HepG2 (cell line): ENCODE results near the gene DGAT2. TPM values are rescaled to one million over a fixed set of nuclear protein-coding genes. Genes with fewer than 3 reads are reported as not detected.

Experiments
- AKAP8 ChIP-seq: sonication (generic); formaldehyde crosslinking; IDR thresholded peaks from 2 replicates; pipeline ENCODE4 v1.5.1; 2020; ENCODE audit warnings: mild to moderate bottlenecking, missing genetic modification reagents
- BCL6 ChIP-seq: IDR thresholded peaks from 2 replicates; pipeline ENCODE4 v1.6.1; 2016; ENCODE audit warnings: missing genetic modification reagents, missing compliant biosample characterization
- DPF2 ChIP-seq: sonication (generic); formaldehyde crosslinking; IDR thresholded peaks from 2 replicates; pipeline ENCODE4 v1.4.0; 2020; ENCODE audit warnings: mild to moderate bottlenecking, low read depth, missing genetic modification reagents, borderline replicate concordance
- FOXM1 ChIP-seq: sonication (generic); formaldehyde crosslinking; IDR thresholded peaks from 2 replicates; pipeline ENCODE4 v1.5.0; 2020; ENCODE audit warnings: missing genetic modification reagents
- MEIS1 ChIP-seq: sonication (generic); formaldehyde crosslinking; IDR thresholded peaks from 2 replicates; pipeline ENCODE4 v1.9.0; 2021; ENCODE audit warnings: mild to moderate bottlenecking, missing genetic modification reagents, moderate library complexity, borderline replicate concordance
- PPARG ChIP-seq: conservative IDR thresholded peaks from 2 replicates; pipeline ENCODE4 v1.6.1; 2016; ENCODE audit warnings: missing biosample characterization, missing genetic modification reagents
- PRPF4 ChIP-seq: fragments of 200-400 bp; formaldehyde crosslinking; IDR thresholded peaks from 2 replicates; pipeline ENCODE4 v1.6.1; 2016; ENCODE audit warnings: low read length, low read depth; ENCODE audit not compliant: poor library complexity, severe bottlenecking
- REPIN1 ChIP-seq: sonication (generic); formaldehyde crosslinking; IDR thresholded peaks from 2 replicates; pipeline ENCODE4 v1.8.0; 2022; ENCODE audit warnings: missing genetic modification reagents, low read depth, mild to moderate bottlenecking, borderline replicate concordance
- RFX1 ChIP-seq: fragments of 450-650 bp; IDR thresholded peaks from 2 replicates; pipeline ENCODE4 v1.6.1; 2017
- SP1 ChIP-seq, 2 experiments: fragments of 450-650 bp in 1 of 2; sonication (generic) in 1 of 2; formaldehyde crosslinking in 1 of 2; IDR thresholded peaks; 2 replicates each; pipeline versions ENCODE4 v1.4.0 to v1.6.1; 2016 to 2020; ENCODE audit warnings: missing genetic modification reagents in 1 of 2
- TCF12 ChIP-seq, 2 experiments: fragments of 450-650 bp in 1 of 2; sonication (generic) in 1 of 2; formaldehyde crosslinking in 1 of 2; IDR thresholded peaks; 2 replicates each; pipeline versions ENCODE4 v1.6.1 to v1.8.0; 2017 to 2022; ENCODE audit warnings: antibody characterized with exemption in 1 of 2, mild to moderate bottlenecking in 1 of 2, missing genetic modification reagents in 1 of 2, moderate library complexity in 1 of 2
- U2AF1 ChIP-seq: fragments of 200-400 bp; formaldehyde crosslinking; optimal IDR thresholded peaks from 2 replicates; pipeline ENCODE3; 2017; ENCODE audit warnings: mild to moderate bottlenecking, low read depth, low read length
- ZMYM2 ChIP-seq: sonication (generic); formaldehyde crosslinking; IDR thresholded peaks from 2 replicates; pipeline ENCODE4 v1.8.0; 2022; ENCODE audit warnings: mild to moderate bottlenecking, missing genetic modification reagents
- ZNF20 ChIP-seq: sonication (generic); formaldehyde crosslinking; IDR thresholded peaks from 2 replicates; pipeline ENCODE4 v1.4.0; 2020; ENCODE audit warnings: mild to moderate bottlenecking, moderate library complexity, missing genetic modification reagents
- ZNF232 ChIP-seq: sonication (generic); formaldehyde crosslinking; IDR thresholded peaks from 2 replicates; pipeline ENCODE4 v1.4.0; 2020; ENCODE audit warnings: missing genetic modification reagents, borderline replicate concordance
- ZNF850 ChIP-seq: sonication (generic); formaldehyde crosslinking; conservative IDR thresholded peaks from 2 replicates; pipeline ENCODE4 v1.9.0; 2021; ENCODE audit warnings: mild to moderate bottlenecking, missing genetic modification reagents
- polyA plus RNA-seq, 8 experiments: library from polyadenylated mRNA; depleted of rRNA in 3 of 8; stranded (reverse) in 7 of 8; unstranded in 1 of 8; fragments of >200 nt; fragmentation: Illumina TruSeq in 4 of 8; extraction: Trizol in 4 of 8; gene quantifications; 2 replicates each; pipeline versions ENCODE4 v1.2.1 to v1.2.3, GENCODE V29; 2011 to 2016; ENCODE audit warnings: low read depth in 4 of 8, missing spikeins in 1 of 8, mixed read lengths in 1 of 8; ENCODE audit not compliant: insufficient read depth in 1 of 8
- total RNA-seq, 5 experiments: library from RNA; depleted of rRNA; stranded (reverse); fragments of >200 nt; fragmentation: Illumina TruSeq; extraction: Trizol; gene quantifications; 2 replicates each; pipeline ENCODE4 v1.2.3, GENCODE V29; 2016; ENCODE audit warnings: low read depth in 1 of 5
- TF ChIP-seq, protein P1 (sequence below): sonication (generic); formaldehyde crosslinking; IDR thresholded peaks from 2 replicates; pipeline ENCODE4 v1.4.0; 2020; ENCODE audit warnings: missing genetic modification reagents
- TF ChIP-seq, protein P2 (sequence below): IDR thresholded peaks from 2 replicates; pipeline ENCODE4 v1.6.1; 2012; ENCODE audit warnings: low read length, improper control_type of control experiment
- TF ChIP-seq, protein P3 (sequence below): sonication (generic); formaldehyde crosslinking; IDR thresholded peaks from 2 replicates; pipeline ENCODE4 v1.4.0; 2020; ENCODE audit warnings: mild to moderate bottlenecking, missing genetic modification reagents
- TF ChIP-seq, protein P4 (sequence below): sonication (generic); formaldehyde crosslinking; IDR thresholded peaks from 2 replicates; pipeline ENCODE4 v1.8.0; 2022; ENCODE audit warnings: missing genetic modification reagents, mild to moderate bottlenecking, borderline replicate concordance

The DGAT2 gene
- total and polyA plus RNA-seq, 2 of the 13 experiments (the other 11 are each of a cell fraction or from before 2014, with no cell fraction given): 39.0 to 65.6 TPM

DNA sequence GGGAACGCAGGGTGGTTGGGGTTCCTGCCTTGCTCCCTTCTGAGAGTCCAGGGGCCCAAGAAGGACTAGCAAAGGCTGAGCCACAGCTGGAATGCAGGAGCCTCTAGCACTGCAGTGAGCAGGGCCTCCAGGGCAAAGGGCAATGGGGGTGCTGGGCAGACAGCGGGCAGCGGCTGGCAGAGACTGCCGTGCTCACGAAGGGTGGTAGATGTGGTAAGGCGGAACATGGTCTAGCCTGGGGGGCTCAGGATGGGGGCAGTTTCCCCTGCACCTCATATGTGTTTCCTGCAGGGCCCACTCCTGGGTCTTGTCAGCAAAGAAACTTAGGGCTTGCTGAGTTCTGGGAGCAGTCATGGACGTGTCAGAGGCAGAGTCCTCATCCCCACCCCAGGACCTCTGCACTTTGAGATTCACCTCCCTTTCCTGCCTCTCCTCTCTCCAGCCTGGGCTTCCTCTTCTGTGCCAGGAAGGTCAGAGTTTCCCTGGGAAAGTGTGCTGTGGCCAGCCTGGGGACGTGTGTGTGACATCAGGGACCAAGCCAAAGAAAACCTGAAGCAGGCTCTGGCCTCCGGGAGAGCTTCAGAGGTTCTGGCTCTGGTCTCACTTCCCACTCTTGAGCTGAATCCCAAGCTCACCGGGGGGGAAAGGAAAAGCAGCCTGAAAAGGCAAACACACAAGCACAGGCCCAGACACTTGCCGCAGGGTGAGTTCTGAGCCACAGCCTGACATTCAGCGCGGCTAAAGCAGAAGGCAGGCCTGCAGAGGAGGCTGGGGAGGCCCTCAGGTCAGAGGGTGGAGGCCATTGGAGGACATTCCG lies 46.5 kb upstream of the DGAT2 start (continued):
- TF ChIP-seq, protein P1, sequence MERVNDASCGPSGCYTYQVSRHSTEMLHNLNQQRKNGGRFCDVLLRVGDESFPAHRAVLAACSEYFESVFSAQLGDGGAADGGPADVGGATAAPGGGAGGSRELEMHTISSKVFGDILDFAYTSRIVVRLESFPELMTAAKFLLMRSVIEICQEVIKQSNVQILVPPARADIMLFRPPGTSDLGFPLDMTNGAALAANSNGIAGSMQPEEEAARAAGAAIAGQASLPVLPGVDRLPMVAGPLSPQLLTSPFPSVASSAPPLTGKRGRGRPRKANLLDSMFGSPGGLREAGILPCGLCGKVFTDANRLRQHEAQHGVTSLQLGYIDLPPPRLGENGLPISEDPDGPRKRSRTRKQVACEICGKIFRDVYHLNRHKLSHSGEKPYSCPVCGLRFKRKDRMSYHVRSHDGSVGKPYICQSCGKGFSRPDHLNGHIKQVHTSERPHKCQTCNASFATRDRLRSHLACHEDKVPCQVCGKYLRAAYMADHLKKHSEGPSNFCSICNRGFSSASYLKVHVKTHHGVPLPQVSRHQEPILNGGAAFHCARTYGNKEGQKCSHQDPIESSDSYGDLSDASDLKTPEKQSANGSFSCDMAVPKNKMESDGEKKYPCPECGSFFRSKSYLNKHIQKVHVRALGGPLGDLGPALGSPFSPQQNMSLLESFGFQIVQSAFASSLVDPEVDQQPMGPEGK (CRISPR knock-in tag): peak; percentile 47
- TF ChIP-seq TCF12 (IDR thresholded peaks at IDR 0.05): no peak
- TF ChIP-seq TCF12 (CRISPR knock-in tag; IDR thresholded peaks at IDR 0.05): peak; percentile 83; the same call in 1 of the 2 replicates
- no peak for TF ChIP-seq ZNF850 (CRISPR knock-in tag)
- peak; percentile 89 for TF ChIP-seq PPARG (CRISPR knock-in tag)
- TF ChIP-seq FOXM1 (CRISPR knock-in tag): no peak
- TF ChIP-seq DPF2 (CRISPR knock-in tag): peak; percentile 51; the same call in 1 of the 2 replicates
- TF ChIP-seq ZNF20 (CRISPR knock-in tag): 0 out of 2 replicates have a peak, but pooled peaks have one; percentile 53
- no peak; the same call in 1 of the 2 replicates for TF ChIP-seq REPIN1
- TF ChIP-seq RFX1: no peak
- no peak for TF ChIP-seq U2AF1
- TF ChIP-seq PRPF4: no peak
- TF ChIP-seq AKAP8 (CRISPR knock-in tag): no peak
- TF ChIP-seq ZMYM2 (CRISPR knock-in tag): no peak; the same call in 1 of the 2 replicates
- peak; percentile 30; the same call in 1 of the 2 replicates for TF ChIP-seq BCL6 (CRISPR knock-in tag)
- TF ChIP-seq SP1 (IDR thresholded peaks at IDR 0.05): no peak
- TF ChIP-seq SP1 (CRISPR knock-in tag; IDR thresholded peaks at IDR 0.05): no peak
- peak; percentile 89; the same call in 1 of the 2 replicates for TF ChIP-seq MEIS1
- TF ChIP-seq, protein P2, sequence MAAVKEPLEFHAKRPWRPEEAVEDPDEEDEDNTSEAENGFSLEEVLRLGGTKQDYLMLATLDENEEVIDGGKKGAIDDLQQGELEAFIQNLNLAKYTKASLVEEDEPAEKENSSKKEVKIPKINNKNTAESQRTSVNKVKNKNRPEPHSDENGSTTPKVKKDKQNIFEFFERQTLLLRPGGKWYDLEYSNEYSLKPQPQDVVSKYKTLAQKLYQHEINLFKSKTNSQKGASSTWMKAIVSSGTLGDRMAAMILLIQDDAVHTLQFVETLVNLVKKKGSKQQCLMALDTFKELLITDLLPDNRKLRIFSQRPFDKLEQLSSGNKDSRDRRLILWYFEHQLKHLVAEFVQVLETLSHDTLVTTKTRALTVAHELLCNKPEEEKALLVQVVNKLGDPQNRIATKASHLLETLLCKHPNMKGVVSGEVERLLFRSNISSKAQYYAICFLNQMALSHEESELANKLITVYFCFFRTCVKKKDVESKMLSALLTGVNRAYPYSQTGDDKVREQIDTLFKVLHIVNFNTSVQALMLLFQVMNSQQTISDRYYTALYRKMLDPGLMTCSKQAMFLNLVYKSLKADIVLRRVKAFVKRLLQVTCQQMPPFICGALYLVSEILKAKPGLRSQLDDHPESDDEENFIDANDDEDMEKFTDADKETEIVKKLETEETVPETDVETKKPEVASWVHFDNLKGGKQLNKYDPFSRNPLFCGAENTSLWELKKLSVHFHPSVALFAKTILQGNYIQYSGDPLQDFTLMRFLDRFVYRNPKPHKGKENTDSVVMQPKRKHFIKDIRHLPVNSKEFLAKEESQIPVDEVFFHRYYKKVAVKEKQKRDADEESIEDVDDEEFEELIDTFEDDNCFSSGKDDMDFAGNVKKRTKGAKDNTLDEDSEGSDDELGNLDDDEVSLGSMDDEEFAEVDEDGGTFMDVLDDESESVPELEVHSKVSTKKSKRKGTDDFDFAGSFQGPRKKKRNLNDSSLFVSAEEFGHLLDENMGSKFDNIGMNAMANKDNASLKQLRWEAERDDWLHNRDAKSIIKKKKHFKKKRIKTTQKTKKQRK: no peak
- 0 out of 2 replicates have a peak, but pooled peaks have one; percentile 44 for TF ChIP-seq ZNF232 (CRISPR knock-in tag)
- TF ChIP-seq, protein P3, sequence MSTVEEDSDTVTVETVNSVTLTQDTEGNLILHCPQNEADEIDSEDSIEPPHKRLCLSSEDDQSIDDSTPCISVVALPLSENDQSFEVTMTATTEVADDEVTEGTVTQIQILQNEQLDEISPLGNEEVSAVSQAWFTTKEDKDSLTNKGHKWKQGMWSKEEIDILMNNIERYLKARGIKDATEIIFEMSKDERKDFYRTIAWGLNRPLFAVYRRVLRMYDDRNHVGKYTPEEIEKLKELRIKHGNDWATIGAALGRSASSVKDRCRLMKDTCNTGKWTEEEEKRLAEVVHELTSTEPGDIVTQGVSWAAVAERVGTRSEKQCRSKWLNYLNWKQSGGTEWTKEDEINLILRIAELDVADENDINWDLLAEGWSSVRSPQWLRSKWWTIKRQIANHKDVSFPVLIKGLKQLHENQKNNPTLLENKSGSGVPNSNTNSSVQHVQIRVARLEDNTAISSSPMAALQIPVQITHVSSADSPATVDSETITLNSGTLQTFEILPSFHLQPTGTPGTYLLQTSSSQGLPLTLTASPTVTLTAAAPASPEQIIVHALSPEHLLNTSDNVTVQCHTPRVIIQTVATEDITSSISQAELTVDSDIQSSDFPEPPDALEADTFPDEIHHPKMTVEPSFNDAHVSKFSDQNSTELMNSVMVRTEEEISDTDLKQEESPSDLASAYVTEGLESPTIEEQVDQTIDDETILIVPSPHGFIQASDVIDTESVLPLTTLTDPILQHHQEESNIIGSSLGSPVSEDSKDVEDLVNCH (CRISPR knock-in tag): no peak
- TF ChIP-seq, protein P4, sequence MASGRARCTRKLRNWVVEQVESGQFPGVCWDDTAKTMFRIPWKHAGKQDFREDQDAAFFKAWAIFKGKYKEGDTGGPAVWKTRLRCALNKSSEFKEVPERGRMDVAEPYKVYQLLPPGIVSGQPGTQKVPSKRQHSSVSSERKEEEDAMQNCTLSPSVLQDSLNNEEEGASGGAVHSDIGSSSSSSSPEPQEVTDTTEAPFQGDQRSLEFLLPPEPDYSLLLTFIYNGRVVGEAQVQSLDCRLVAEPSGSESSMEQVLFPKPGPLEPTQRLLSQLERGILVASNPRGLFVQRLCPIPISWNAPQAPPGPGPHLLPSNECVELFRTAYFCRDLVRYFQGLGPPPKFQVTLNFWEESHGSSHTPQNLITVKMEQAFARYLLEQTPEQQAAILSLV: no peak
